Naive B cell (primary cell): Measurements from ENCODE around the gene INSIG2. TPM values are rescaled to one million over a fixed set of nuclear protein-coding genes. Genes with fewer than 3 reads are reported as not detected.
A peak's percentile ranks its signal among the peaks of the same experiment; 100 is the strongest.

Experiments used
- ATAC-seq, 2 donors: fragments of 150-1000 bp; cut with Tn5 transposase; 2 replicates each; pipeline ENCODE4 v1.10.0; 2021; ENCODE audit warnings: low read depth in 2 of 2, mild to moderate bottlenecking in 2 of 2, moderate library complexity in 2 of 2
- DNase-seq: peaks from one replicate; pipeline ENCODE4 v3.0.0; 2022
- H3K27ac Mint-ChIP-seq, 6 donors: one replicate each; pipeline ENCODE4 v1.8.0; 2020 to 2022; ENCODE audit warnings: mild to moderate bottlenecking in 6 of 6, mixed read lengths in 6 of 6, moderate library complexity in 5 of 6, inconsistent platforms in 2 of 6
- H3K27me3 Mint-ChIP-seq, 3 donors: one replicate each; pipeline ENCODE4 v1.8.0; 2021 to 2022; ENCODE audit warnings: mixed read lengths in 3 of 3, mild to moderate bottlenecking in 1 of 3
- H3K36me3 Mint-ChIP-seq, 2 donors: one replicate each; pipeline ENCODE4 v1.8.0; 2020 to 2022; ENCODE audit warnings: mixed read lengths in 2 of 2, inconsistent platforms in 1 of 2, mild to moderate bottlenecking in 1 of 2
- H3K4me1 Mint-ChIP-seq, 3 donors: one replicate each; pipeline ENCODE4 v1.8.0; 2020 to 2022; ENCODE audit warnings: mixed read lengths in 3 of 3, inconsistent platforms in 1 of 3, mild to moderate bottlenecking in 1 of 3, moderate library complexity in 1 of 3
- H3K4me3 Mint-ChIP-seq, 8 donors: one replicate each; pipeline ENCODE4 v1.8.0; 2020 to 2022; ENCODE audit warnings: mild to moderate bottlenecking in 8 of 8, mixed read lengths in 8 of 8, moderate library complexity in 8 of 8, inconsistent platforms in 2 of 8
- H3K9me3 Mint-ChIP-seq, 7 donors: one replicate each; pipeline ENCODE4 v1.8.0; 2020 to 2022; ENCODE audit warnings: mixed read lengths in 7 of 7, mild to moderate bottlenecking in 5 of 7, inconsistent platforms in 2 of 7, moderate library complexity in 1 of 7
- polyA plus RNA-seq, 6 donors: library from polyadenylated mRNA; unstranded; fragments of 300-500 nt; fragmentation: Illumina TruSeq; gene quantifications; one replicate each; pipeline ENCODE4 v1.2.3, GENCODE V29; 2021; ENCODE audit warnings: low read depth in 6 of 6

Gene INSIG2
- polyA plus RNA-seq: 10 to 100 TPM; 23.6 to 54.5 (median 27.3) TPM

- peaks cover 0 to 4% (median 0%) of the 10 kb centered on the region in 3 donors for H3K27me3 Mint-ChIP-seq
- H3K9me3 Mint-ChIP-seq: peaks cover 0 to 2% (median 0%) of the 10 kb centered on the region in 7 donors
- ATAC-seq (peak; percentile 87 to 89), DNase-seq (peak; percentile 93)
- H3K36me3 Mint-ChIP-seq: no peaks in the 10 kb centered on the region
- H3K4me3 Mint-ChIP-seq: peak within 1 kb of the TSS; percentile 84 to 98 (median 94)
- peak within 1 kb of the TSS; percentile 87 to 97 (median 94) for H3K27ac Mint-ChIP-seq
- peaks cover 6 to 36% (median 16%) of the 10 kb centered on the region in 3 donors for H3K4me1 Mint-ChIP-seq
Observed at GRCh38 chr2:118088051-118089024, at the start of gene INSIG2. TSS of gene INSIG2 (plus strand) at chr2:118088471. CDS start at chr2:118096557, 8,086 bp downstream.

DNA sequence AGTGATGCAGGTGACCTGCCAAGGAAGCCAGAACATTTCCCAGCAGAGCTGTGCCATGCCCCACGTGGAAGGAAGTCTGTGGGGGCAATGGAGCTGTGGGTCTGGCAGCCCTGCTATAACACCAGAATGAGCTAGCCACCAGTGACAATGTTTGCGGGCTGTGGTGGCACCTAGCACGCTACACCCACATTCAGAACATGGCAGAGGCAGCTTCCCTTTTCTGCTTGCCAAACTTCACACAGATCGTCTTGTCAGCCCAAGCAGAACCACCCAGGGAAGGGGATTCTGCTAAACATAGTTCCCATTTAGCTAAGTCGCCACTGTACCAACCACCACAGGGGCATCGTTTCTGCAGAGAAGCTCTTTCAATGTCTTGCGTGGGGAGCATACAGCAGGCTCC, 47.4 kb upstream of the INSIG2 start:
- DNase-seq (no peak), ATAC-seq (peak; percentile 43 to 49)
- Mint-ChIP-seq H3K4me1 (no peaks in the 10 kb centered on the region), H3K27me3 (peaks cover 47 to 89% (median 86%) of the 10 kb centered on the region in 3 donors), H3K27ac (no peak overlapping the region), H3K36me3 (peaks cover 0 to 10% of the 10 kb centered on the region in 2 donors), H3K9me3 (peaks cover 2 to 16% (median 7%) of the 10 kb centered on the region in 7 donors), H3K4me3 (no peak overlapping the region)

GRCh38 chr2:118044103-118044716, 44.1 kb upstream of the INSIG2 start:
- Mint-ChIP-seq H3K4me3 (no peak overlapping the region), H3K27ac (no peak overlapping the region), H3K36me3 (no peaks in the 10 kb centered on the region), H3K27me3 (peaks cover 27 to 75% (median 70%) of the 10 kb centered on the region in 3 donors), H3K9me3 (no peaks in the 10 kb centered on the region), H3K4me1 (no peaks in the 10 kb centered on the region)
- DNase-seq: no peak
- ATAC-seq: no peak

- DNase-seq: no peak
- Mint-ChIP-seq H3K9me3 (no peaks in the 10 kb centered on the region), H3K27me3 (peaks cover 26 to 69% (median 63%) of the 10 kb centered on the region in 3 donors), H3K4me1 (peaks cover 0 to 4% (median 0%) of the 10 kb centered on the region in 3 donors), H3K4me3 (no peak overlapping the region), H3K36me3 (no peaks in the 10 kb centered on the region), H3K27ac (no peak overlapping the region)
- no peak for ATAC-seq
Observed at GRCh38 chr2:118044854-118045253, 43.4 kb upstream of the INSIG2 start.

- ATAC-seq (no peak), DNase-seq (no peak)
- H3K36me3 Mint-ChIP-seq: no peaks in the 10 kb centered on the region
- no peaks in the 10 kb centered on the region for H3K9me3 Mint-ChIP-seq
- peaks cover 26 to 66% (median 59%) of the 10 kb centered on the region in 3 donors for H3K27me3 Mint-ChIP-seq
- H3K27ac Mint-ChIP-seq: no peak overlapping the region
- H3K4me1 Mint-ChIP-seq: peaks cover 0 to 7% (median 0%) of the 10 kb centered on the region in 3 donors
- no peak overlapping the region for H3K4me3 Mint-ChIP-seq
Observed at GRCh38 chr2:118045286-118045685, 43.0 kb upstream of the INSIG2 start.

DNA sequence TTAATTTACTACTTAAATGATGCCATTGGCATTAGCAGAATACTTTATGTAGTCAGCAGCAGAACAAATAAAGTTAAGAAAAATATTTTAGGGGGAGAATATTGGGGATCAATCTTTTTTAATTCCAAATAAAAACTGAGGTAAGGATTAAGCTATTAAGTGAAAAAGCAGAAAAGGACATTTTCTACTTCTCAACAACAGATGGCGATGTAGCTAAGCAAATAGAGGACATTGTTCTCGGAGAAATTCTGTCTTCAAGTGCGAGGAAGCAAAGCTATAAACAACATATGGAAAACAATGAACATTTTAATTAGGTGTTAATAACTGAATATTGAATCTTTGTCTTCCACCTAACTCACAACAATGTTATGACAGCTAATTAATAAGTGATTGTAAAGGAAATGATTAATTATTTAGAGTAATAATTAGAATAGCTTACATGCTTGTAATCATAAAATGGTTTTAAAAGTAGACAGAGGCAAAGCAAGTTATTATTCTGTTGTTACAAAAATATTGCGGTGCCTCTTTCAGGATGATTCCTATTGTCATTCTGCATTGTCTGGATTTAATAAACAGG, 41.5 kb upstream of the INSIG2 start:
- Mint-ChIP-seq H3K4me1 (peaks cover 0 to 7% (median 0%) of the 10 kb centered on the region in 3 donors), H3K9me3 (no peaks in the 10 kb centered on the region), H3K4me3 (no peak overlapping the region), H3K27me3 (peaks cover 26 to 53% (median 47%) of the 10 kb centered on the region in 3 donors), H3K36me3 (no peaks in the 10 kb centered on the region), H3K27ac (no peak overlapping the region)
- ATAC-seq (peak; percentile 37 to 40), DNase-seq (peak; percentile 42)

DNA sequence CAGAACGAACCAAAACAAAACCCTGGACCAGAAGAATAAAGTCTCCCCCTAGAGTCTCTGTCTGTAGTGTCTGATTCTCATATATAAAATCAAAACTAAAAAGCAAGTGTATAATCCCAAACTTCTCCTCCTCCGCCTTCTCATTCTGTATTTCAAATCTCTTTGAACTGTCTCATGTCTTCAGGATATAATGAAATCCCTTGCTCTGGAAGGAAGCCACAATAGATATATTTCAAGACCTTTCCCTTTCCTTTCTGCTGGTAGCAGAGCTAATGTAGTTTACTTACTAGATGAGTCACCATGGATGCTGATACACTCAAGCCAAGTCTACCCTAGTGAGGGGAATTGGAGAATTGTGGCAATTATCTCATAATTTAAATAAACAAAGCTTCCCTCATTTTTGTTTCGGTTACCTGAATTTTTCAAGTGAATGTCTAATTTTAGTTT, 40.9 kb upstream of the INSIG2 start:
- no peaks in the 10 kb centered on the region for H3K9me3 Mint-ChIP-seq
- no peak for DNase-seq
- H3K27me3 Mint-ChIP-seq: peaks cover 26 to 47% (median 40%) of the 10 kb centered on the region in 3 donors

DNA sequence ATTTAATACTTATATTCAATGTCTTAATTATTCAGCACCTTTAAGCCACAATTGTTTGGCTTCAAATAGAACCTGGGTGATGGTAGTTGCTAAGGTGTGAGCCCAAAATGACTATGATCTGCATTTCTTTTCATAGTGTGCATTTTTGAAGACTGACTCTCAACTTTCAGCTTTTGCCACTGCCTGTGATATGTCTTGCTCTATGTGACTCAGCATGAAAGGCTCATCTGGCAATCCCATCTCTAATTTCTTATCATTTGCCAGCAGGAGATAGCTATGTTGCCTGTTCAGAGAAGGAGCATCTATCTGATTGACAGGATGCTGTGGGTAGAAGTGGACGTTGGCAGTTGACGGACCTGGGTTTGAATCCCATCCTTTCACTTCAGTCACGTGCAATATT, 39.9 kb upstream of the INSIG2 start:
- Mint-ChIP-seq H3K9me3 (no peaks in the 10 kb centered on the region), H3K4me1 (peaks cover 0 to 7% (median 0%) of the 10 kb centered on the region in 3 donors), H3K27ac (no peak overlapping the region), H3K36me3 (no peaks in the 10 kb centered on the region), H3K27me3 (peaks cover 22 to 37% (median 31%) of the 10 kb centered on the region in 3 donors), H3K4me3 (no peak overlapping the region)
- DNase-seq (no peak), ATAC-seq (no peak)

More for the DNA sequence above, 40.9 kb upstream of the INSIG2 start:
- Mint-ChIP-seq H3K4me3 (no peak overlapping the region), H3K27ac (peak overlapping the region in 2 of 6 donors; percentile 6 to 28), H3K36me3 (no peaks in the 10 kb centered on the region), H3K4me1 (peaks cover 0 to 7% (median 0%) of the 10 kb centered on the region in 3 donors)
- ATAC-seq: no peak

DNA sequence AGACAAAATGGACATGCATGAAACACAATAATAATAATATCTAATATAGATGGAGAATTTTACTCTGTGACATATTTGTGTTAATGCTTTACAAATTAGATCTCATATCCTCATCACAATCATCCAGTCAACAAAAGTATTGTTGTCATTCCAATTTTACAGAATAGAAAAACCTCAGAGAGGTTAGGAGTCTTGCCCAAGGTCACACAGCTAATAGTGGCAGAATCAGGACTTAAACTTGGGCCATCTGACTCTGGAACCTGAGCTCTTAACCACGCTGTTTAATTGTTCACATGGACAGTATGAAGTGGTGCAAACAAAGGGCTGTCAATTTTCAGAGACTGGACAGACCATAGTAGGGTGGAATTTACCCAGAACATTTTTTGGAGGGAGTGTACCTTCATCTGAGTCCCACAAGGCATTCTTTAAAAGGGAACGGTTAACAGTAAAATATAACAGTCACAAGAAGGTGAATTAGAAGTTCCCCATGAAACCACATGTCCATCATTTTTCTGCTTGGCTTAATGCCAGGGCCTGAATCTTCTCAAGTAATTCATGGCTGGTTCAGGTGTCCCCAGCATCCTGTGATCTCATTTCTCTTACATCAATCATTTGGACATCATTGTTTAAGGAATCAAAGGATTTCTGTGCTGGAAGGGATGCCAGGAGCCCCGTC, 39.0 kb upstream of the INSIG2 start:
- peaks cover 0 to 7% (median 0%) of the 10 kb centered on the region in 3 donors for H3K4me1 Mint-ChIP-seq
- no peaks in the 10 kb centered on the region for H3K36me3 Mint-ChIP-seq
- peaks cover 17 to 29% (median 23%) of the 10 kb centered on the region in 3 donors for H3K27me3 Mint-ChIP-seq
- H3K27ac Mint-ChIP-seq: no peak overlapping the region
- no peak overlapping the region for H3K4me3 Mint-ChIP-seq
- DNase-seq (no peak), ATAC-seq (no peak)
- H3K9me3 Mint-ChIP-seq: no peaks in the 10 kb centered on the region

DNA sequence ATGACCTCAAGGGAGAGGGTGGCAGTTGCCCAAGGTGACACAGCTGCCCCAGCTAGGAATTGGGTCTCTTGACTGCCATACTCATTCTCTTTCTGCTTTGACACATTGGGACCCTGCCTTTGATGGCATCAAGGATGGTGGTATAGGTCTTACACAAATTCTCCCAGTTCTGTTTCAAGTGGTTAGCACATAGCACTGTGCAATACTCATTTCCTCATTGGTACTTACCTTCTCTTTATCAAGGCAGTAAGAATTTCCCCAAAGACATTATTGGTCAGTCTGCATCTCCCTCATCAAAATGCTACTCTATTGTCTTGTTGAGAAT, 38.5 kb upstream of the INSIG2 start:
- no peaks in the 10 kb centered on the region for H3K36me3 Mint-ChIP-seq
- DNase-seq: no peak
- H3K4me3 Mint-ChIP-seq: no peak overlapping the region
- peak; percentile 35 to 38 for ATAC-seq
- peaks cover 13 to 24% (median 18%) of the 10 kb centered on the region in 3 donors for H3K27me3 Mint-ChIP-seq
- H3K9me3 Mint-ChIP-seq: no peaks in the 10 kb centered on the region
- no peak overlapping the region for H3K27ac Mint-ChIP-seq
- peaks cover under 1 to 8% (median 2%) of the 10 kb centered on the region in 3 donors for H3K4me1 Mint-ChIP-seq

- no peak for ATAC-seq
- Mint-ChIP-seq H3K27me3 (peaks cover 10 to 18% (median 12%) of the 10 kb centered on the region in 3 donors), H3K9me3 (no peaks in the 10 kb centered on the region), H3K4me3 (no peak overlapping the region), H3K27ac (peak overlapping the region in 1 of 6 donors; percentile 44), H3K4me1 (peaks cover 7 to 14% (median 8%) of the 10 kb centered on the region in 3 donors), H3K36me3 (no peaks in the 10 kb centered on the region)
- DNase-seq: no peak
Observed at GRCh38 chr2:118050386-118050785, 37.9 kb upstream of the INSIG2 start.

- H3K27ac Mint-ChIP-seq: peak overlapping the region in 1 of 6 donors; percentile 53
- DNase-seq (no peak), ATAC-seq (no peak)
- no peak overlapping the region for H3K4me3 Mint-ChIP-seq
- peaks cover 13 to 20% (median 14%) of the 10 kb centered on the region in 3 donors for H3K4me1 Mint-ChIP-seq
- no peaks in the 10 kb centered on the region for H3K9me3 Mint-ChIP-seq
- peaks cover 10 to 18% (median 12%) of the 10 kb centered on the region in 3 donors for H3K27me3 Mint-ChIP-seq
- no peaks in the 10 kb centered on the region for H3K36me3 Mint-ChIP-seq
Observed at GRCh38 chr2:118050974-118051373, 37.3 kb upstream of the INSIG2 start.
